GM19397 (cell line): Measurements from ENCODE around the gene TRIP10.
"Not testable (repeated sequence)": the region's sequence is repeated elsewhere in the genome, so short reads cannot be mapped to it uniquely, and the experiment has no call there.

Experiments
- ATAC-seq: cut with Tn5 transposase; IDR thresholded peaks from one replicate; pipeline ENCODE4 v1.9.1; 2021; ENCODE audit warnings: mild to moderate bottlenecking, moderate library complexity; ENCODE audit not compliant: unreplicated experiment

Gene TRIP10

GRCh38 chr19:6740589-6741343 lies 1.3 kb downstream of the TRIP10 start:
- ATAC-seq = no peak

GRCh38 chr19:6743066-6743465 lies 3.6 kb downstream of the TRIP10 start:
- no peak for ATAC-seq

- ATAC-seq = no peak
These were observed 4.4 kb downstream of the TRIP10 start for GRCh38 chr19:6743714-6744380.

GRCh38 chr19:6744381-6745301 lies 5.2 kb downstream of the TRIP10 start:
- no peak for ATAC-seq

GRCh38 chr19:6745965-6746364 lies 6.5 kb downstream of the TRIP10 start:
- ATAC-seq = no peak

- not testable (repeated sequence) for ATAC-seq
These were observed 9.1 kb downstream of the TRIP10 start for GRCh38 chr19:6748543-6748942.

- no peak for ATAC-seq
These were observed 10.6 kb downstream of the TRIP10 start for GRCh38 chr19:6750062-6750461.

- no peak for ATAC-seq
These were observed 11.7 kb downstream of the TRIP10 start for GRCh38 chr19:6751189-6751588.

- ATAC-seq = no peak
These were observed 13.0 kb downstream of the TRIP10 start for GRCh38 chr19:6752256-6753177.

- ATAC-seq = peak; percentile 77
These were observed 13.9 kb downstream of the TRIP10 start for GRCh38 chr19:6753178-6754031.

GRCh38 chr19:6754136-6754535 lies 14.7 kb downstream of the TRIP10 start:
- ATAC-seq = no peak

- ATAC-seq = no peak
These were observed 15.4 kb downstream of the TRIP10 start for GRCh38 chr19:6754653-6755463.

- ATAC-seq = no peak
These were observed 21.1 kb downstream of the TRIP10 start for GRCh38 chr19:6760606-6761005.

GRCh38 chr19:6761053-6761676 lies 21.7 kb downstream of the TRIP10 start:
- no peak for ATAC-seq

GRCh38 chr19:6762253-6762797 lies 22.8 kb downstream of the TRIP10 start:
- ATAC-seq = not testable (repeated sequence)

- no peak for ATAC-seq
These were observed 26.4 kb downstream of the TRIP10 start for GRCh38 chr19:6765738-6766356.

GRCh38 chr19:6766357-6767080 lies 27.0 kb downstream of the TRIP10 start:
- ATAC-seq = no peak
